ENCODE results near the gene LRRC55.

LRRC55 gene

DNA sequence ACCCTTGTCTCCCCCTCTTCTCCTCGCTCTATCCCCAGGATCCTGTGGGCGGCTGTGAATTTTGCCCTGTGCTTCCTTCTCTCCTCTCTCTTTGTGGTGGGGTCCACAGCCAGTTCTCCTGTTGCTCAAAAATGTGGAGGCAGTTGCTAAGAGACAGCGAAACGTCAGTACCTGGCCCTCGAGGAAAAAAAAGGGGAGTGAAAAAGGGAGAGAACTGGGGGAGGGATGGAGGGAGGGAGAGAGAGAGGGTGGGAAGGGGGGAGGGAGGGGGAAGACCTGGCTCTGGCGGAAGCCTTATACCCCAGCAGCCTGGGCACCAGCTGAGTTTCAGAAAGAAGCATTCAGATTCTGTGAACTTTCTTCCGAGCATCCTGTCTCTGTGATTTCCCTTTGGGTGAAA, 2.1 kb upstream of the LRRC55 start:
- TF ChIP-seq, protein P1, sequence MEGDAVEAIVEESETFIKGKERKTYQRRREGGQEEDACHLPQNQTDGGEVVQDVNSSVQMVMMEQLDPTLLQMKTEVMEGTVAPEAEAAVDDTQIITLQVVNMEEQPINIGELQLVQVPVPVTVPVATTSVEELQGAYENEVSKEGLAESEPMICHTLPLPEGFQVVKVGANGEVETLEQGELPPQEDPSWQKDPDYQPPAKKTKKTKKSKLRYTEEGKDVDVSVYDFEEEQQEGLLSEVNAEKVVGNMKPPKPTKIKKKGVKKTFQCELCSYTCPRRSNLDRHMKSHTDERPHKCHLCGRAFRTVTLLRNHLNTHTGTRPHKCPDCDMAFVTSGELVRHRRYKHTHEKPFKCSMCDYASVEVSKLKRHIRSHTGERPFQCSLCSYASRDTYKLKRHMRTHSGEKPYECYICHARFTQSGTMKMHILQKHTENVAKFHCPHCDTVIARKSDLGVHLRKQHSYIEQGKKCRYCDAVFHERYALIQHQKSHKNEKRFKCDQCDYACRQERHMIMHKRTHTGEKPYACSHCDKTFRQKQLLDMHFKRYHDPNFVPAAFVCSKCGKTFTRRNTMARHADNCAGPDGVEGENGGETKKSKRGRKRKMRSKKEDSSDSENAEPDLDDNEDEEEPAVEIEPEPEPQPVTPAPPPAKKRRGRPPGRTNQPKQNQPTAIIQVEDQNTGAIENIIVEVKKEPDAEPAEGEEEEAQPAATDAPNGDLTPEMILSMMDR (IDR thresholded peaks at IDR 0.05; ENCODE audit: low read depth, low read length) = no peak
- H3K4me3 ChIP-seq (ENCODE audit: low read depth, low read length) = no peak overlapping the region
- in situ Hi-C loops (cut with HindIII; ENCODE audit: low sequenced_read_pairs) = no loop called here
- DNase-seq (ENCODE audit: low read depth, low spot score) = no peak

DNA sequence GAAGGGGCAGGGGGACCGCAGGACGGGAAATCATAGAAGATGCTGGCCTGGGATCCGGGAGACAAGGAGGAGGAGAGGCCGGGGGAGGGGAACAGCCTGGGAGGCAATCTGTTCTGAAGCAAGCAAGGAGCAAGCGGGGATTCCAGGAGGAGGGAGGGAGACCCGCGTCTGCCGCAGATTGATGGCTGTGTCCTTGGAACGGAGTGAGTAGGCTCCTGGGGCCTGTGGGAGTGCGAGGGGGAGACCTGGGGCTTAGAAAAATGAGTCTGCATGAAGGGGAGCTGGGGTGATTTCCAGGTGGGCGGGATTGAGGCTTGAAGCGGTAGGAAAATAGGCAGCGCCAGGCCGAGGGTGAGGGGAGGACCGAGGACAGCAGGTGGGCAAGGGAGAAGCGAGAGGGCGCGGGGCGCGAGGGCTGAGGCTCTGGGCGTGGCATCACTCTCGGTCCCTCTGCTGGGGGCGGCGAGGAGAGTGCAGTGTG, 1.6 kb upstream of the LRRC55 start:
- in situ Hi-C loops (cut with HindIII; ENCODE audit: low sequenced_read_pairs) = no loop called here
- TF ChIP-seq, protein P1 (IDR thresholded peaks at IDR 0.05; ENCODE audit: low read depth, low read length) = no peak
- no peak overlapping the region for H3K4me3 ChIP-seq (ENCODE audit: low read depth, low read length)
- no peak for DNase-seq (ENCODE audit: low read depth, low spot score)

DNA sequence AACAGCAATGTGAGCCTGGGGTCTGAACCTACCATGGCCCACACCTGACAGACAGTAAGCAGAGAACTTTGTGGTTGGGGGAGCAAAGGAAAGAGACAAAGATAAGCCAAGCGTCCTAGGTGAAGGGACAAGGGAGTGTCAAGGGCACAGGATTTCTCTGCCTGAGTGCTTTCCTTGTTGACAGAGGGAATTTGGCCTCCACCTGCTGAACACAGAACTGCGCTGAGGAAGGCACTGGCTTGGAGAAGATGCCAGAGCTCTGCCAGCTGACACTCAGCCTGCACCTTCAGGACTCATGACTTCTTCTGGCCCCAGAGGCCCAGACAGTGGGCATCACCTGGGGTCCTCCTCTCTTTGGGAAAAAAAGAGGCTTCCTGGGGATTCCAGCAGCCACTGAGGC, 789 bp upstream of the LRRC55 start:
- in situ Hi-C loops (cut with HindIII; ENCODE audit: low sequenced_read_pairs) = no loop called here
- DNase-seq (ENCODE audit: low read depth, low spot score) = no peak
- TF ChIP-seq, protein P1 (IDR thresholded peaks at IDR 0.05; ENCODE audit: low read depth, low read length) = no peak
- H3K4me3 ChIP-seq (ENCODE audit: low read depth, low read length) = no peak overlapping the region

DNA sequence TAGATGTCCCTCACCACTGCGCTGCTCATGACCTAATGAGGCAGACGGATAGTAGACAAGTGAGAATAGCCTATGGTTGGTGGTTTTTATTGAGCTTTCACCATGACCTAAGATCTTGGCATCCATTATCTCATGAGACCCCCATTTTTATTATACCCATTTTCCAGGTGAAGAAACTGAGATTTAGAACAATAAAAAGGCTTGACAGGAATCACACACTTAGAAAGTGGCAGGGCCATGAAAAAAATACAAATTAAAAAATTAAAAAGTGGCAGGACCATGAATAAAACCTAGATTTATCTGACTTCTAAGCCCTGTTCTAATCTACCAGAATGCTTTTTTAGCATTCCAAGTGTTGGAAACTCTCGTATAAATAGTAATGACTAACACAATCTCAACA, 1.1 kb downstream of the LRRC55 start:
- TF ChIP-seq, protein P1 (IDR thresholded peaks at IDR 0.05; ENCODE audit: low read depth, low read length) = no peak
- H3K4me3 ChIP-seq (ENCODE audit: low read depth, low read length) = no peak overlapping the region
- in situ Hi-C loops (cut with HindIII; ENCODE audit: low sequenced_read_pairs) = no loop called here
- no peak for DNase-seq (ENCODE audit: low read depth, low spot score)

DNA sequence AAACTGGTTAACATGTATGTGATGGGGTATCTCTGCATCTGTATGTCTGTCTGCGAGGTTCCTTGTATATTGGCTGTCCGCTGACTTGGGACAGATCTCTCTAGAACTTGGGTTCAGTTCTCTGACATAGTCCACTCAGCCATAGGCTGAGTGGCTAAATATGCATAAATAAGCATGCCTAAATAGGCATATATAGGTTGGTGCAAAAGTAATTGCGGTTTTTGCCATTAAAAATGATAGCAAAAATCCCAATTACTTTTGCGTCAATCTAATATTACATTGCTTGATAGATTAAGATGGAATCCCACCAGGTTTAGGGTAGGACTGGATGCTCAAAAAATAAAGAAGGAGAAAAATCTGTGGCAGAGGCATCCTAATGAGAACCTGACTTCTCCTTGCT, 8.8 kb downstream of the LRRC55 start:
- H3K4me3 ChIP-seq (ENCODE audit: low read depth, low read length) = no peak overlapping the region
- no peak for DNase-seq (ENCODE audit: low read depth, low spot score)
- in situ Hi-C loops (cut with HindIII; ENCODE audit: low sequenced_read_pairs) = no loop called here
- TF ChIP-seq, protein P1 (IDR thresholded peaks at IDR 0.05; ENCODE audit: low read depth, low read length) = no peak

DNA sequence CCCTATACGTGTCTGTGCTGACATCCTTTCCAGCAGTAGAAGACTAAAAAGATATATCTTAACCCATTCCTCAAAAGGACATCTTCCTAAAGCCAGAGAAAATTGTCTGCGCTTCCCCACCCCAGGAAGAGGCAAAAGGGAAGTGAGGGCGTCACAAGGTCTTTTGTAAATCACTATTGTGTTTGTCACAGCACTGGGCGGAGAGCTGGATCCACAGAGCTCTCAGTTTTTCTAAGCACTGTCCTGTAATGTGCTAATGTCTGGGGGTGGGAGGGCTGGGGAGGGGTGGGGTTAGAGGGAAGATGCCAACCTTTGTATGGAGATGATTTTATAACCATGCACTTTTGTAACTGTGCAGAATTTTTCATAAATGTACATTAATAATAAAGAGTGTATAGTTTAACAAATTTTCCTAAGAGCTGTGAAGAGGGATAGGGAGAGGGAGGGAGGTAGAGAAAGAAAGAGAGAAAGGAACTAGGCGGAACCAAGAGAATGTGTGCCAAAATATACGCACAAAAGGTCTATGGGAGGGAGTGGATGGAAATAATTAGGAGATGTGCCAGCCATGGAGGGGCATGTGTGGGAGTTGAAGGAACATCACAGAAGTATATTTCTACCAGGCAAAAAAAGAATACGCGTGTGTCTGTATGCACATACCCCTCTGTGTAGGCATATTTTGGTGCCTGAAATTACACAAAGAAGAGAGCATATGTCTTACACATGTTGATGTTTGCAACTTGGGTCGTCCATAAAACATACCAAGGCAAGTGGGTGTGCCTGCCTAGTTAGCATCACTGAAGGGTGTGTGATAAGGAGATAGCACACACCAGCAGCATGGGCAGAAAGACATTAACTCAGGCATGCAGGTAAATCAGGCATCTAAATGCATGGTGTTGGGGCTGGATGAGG, 9.8 kb downstream of the LRRC55 start:
- in situ Hi-C loops (cut with HindIII; ENCODE audit: low sequenced_read_pairs) = no loop called here
- TF ChIP-seq, protein P1 (IDR thresholded peaks at IDR 0.05; ENCODE audit: low read depth, low read length) = no peak
- no peak overlapping the region for H3K4me3 ChIP-seq (ENCODE audit: low read depth, low read length)
- DNase-seq (ENCODE audit: low read depth, low spot score) = no peak

Data from astrocyte of the spinal cord (primary cell).